ENCODE data around the gene FZR1. TPM values are rescaled to one million over a fixed set of nuclear protein-coding genes. Genes with fewer than 3 reads are reported as not detected.

FZR1 gene
- total and polyA plus RNA-seq, 2 experiments from 2014 or later: 48.6 to 68.5 TPM

GRCh38 chr19:3511506-3512251 lies 5.6 kb downstream of the FZR1 start:
- H3K4me1 ChIP-seq (ENCODE audit: low read depth): no peaks in the 10 kb centered on the region
- TF ChIP-seq CTCF (IDR thresholded peaks at IDR 0.05; ENCODE audit: low read depth, low read length): no peak
- H3K9me3 ChIP-seq (ENCODE audit: low read depth): no peaks in the 10 kb centered on the region
- H3K27me3 ChIP-seq: no peaks in the 10 kb centered on the region
- no peaks in the 10 kb centered on the region for H3K36me3 ChIP-seq
- DNase-seq (ENCODE audit: low read depth in 1 of 2, low spot score in 1 of 2): no peak
- H3K4me3 ChIP-seq: no peak overlapping the region
- H3K27ac ChIP-seq: no peak overlapping the region

GRCh38 chr19:3512562-3513228 lies 6.6 kb downstream of the FZR1 start:
- no peak overlapping the region for H3K27ac ChIP-seq
- H3K4me1 ChIP-seq (ENCODE audit: low read depth): no peaks in the 10 kb centered on the region
- H3K9me3 ChIP-seq (ENCODE audit: low read depth): no peaks in the 10 kb centered on the region
- no peak for TF ChIP-seq CTCF (IDR thresholded peaks at IDR 0.05; ENCODE audit: low read depth, low read length)
- no peak overlapping the region for H3K4me3 ChIP-seq
- H3K27me3 ChIP-seq: no peaks in the 10 kb centered on the region
- H3K36me3 ChIP-seq: no peaks in the 10 kb centered on the region
- no peak for DNase-seq (ENCODE audit: low read depth in 1 of 2, low spot score in 1 of 2)

- H3K4me3 ChIP-seq: no peak overlapping the region
- H3K27ac ChIP-seq: no peak overlapping the region
Observed at GRCh38 chr19:3513229-3514140, 7.4 kb downstream of the FZR1 start.

GRCh38 chr19:3514930-3515329 lies 8.8 kb downstream of the FZR1 start:
- no peak for TF ChIP-seq CTCF (IDR thresholded peaks at IDR 0.05; ENCODE audit: low read depth, low read length)
- Histone ChIP-seq H3K4me3 (no peak overlapping the region), H3K36me3 (no peaks in the 10 kb centered on the region), H3K27me3 (no peaks in the 10 kb centered on the region), H3K9me3 (ENCODE audit: low read depth) (no peaks in the 10 kb centered on the region), H3K4me1 (ENCODE audit: low read depth) (no peaks in the 10 kb centered on the region), H3K27ac (no peak overlapping the region)
- no peak for DNase-seq (ENCODE audit: low read depth in 1 of 2, low spot score in 1 of 2)

More at GRCh38 chr19:3513229-3514140, 7.4 kb downstream of the FZR1 start:
- Histone ChIP-seq H3K27me3 (no peaks in the 10 kb centered on the region), H3K4me1 (ENCODE audit: low read depth) (no peaks in the 10 kb centered on the region), H3K36me3 (no peaks in the 10 kb centered on the region), H3K9me3 (ENCODE audit: low read depth) (no peaks in the 10 kb centered on the region)
- DNase-seq (ENCODE audit: low read depth in 1 of 2, low spot score in 1 of 2): no peak
- TF ChIP-seq CTCF (IDR thresholded peaks at IDR 0.05; ENCODE audit: low read depth, low read length): no peak

- no peak for DNase-seq (ENCODE audit: low read depth in 1 of 2, low spot score in 1 of 2)
- Histone ChIP-seq H3K27ac (no peak overlapping the region), H3K4me3 (no peak overlapping the region), H3K9me3 (ENCODE audit: low read depth) (no peaks in the 10 kb centered on the region), H3K4me1 (ENCODE audit: low read depth) (no peaks in the 10 kb centered on the region), H3K27me3 (no peaks in the 10 kb centered on the region), H3K36me3 (no peaks in the 10 kb centered on the region)
- TF ChIP-seq CTCF (IDR thresholded peaks at IDR 0.05; ENCODE audit: low read depth, low read length): no peak
Observed at GRCh38 chr19:3515891-3516422, 9.8 kb downstream of the FZR1 start.

Measured in cardiac muscle cell (in vitro differentiated cells and primary cell).